Neutrophil (primary cell): ENCODE results near the gene GOT2.
"Not testable (repeated sequence)": the region's sequence is repeated elsewhere in the genome, so short reads cannot be mapped to it uniquely, and the experiment has no call there.

ENCODE experiments used
- H3K27ac ChIP-seq: fragments of 200-600 bp; sonication (generic); 2 replicates; pipeline ENCODE4 v1.5.1; 2016; ENCODE audit warnings: mild to moderate bottlenecking, moderate library complexity
- H3K27me3 ChIP-seq: fragments of 200-600 bp; sonication (generic); 2 replicates; pipeline ENCODE4 v1.6.0; 2016; ENCODE audit warnings: mild to moderate bottlenecking
- H3K36me3 ChIP-seq: fragments of 200-600 bp; sonication (generic); 2 replicates; pipeline ENCODE4 v1.5.1; 2017
- H3K4me1 ChIP-seq, 2 experiments: fragments of 200-600 bp in 1 of 2; sonication (generic) in 1 of 2; 1 replicate in 1 of 2; 2 replicates in 1 of 2; pipeline versions ENCODE4 v1.5.1 to v1.6.1; 2013 to 2016; ENCODE audit warnings: low read depth in 1 of 2, low read length in 1 of 2, mild to moderate bottlenecking in 1 of 2, moderate library complexity in 1 of 2; ENCODE audit not compliant: control insufficient read depth in 1 of 2, insufficient read depth in 1 of 2
- H3K4me3 ChIP-seq, 2 experiments: fragments of 200-600 bp in 1 of 2; sonication (generic) in 1 of 2; 1 replicate in 1 of 2; 2 replicates in 1 of 2; pipeline ENCODE4 v1.5.1; 2013 to 2016; ENCODE audit warnings: low read depth in 1 of 2, low read length in 1 of 2, mild to moderate bottlenecking in 1 of 2, moderate library complexity in 1 of 2
- H3K9me3 ChIP-seq: fragments of 200-600 bp; sonication (generic); 2 replicates; pipeline ENCODE4 v1.5.1; 2016
- CTCF ChIP-seq: fragments of 200-600 bp; sonication (generic); IDR thresholded peaks from 2 replicates; pipeline ENCODE4 v1.5.1; 2016; ENCODE audit warnings: antibody characterized with exemption

Gene GOT2

DNA sequence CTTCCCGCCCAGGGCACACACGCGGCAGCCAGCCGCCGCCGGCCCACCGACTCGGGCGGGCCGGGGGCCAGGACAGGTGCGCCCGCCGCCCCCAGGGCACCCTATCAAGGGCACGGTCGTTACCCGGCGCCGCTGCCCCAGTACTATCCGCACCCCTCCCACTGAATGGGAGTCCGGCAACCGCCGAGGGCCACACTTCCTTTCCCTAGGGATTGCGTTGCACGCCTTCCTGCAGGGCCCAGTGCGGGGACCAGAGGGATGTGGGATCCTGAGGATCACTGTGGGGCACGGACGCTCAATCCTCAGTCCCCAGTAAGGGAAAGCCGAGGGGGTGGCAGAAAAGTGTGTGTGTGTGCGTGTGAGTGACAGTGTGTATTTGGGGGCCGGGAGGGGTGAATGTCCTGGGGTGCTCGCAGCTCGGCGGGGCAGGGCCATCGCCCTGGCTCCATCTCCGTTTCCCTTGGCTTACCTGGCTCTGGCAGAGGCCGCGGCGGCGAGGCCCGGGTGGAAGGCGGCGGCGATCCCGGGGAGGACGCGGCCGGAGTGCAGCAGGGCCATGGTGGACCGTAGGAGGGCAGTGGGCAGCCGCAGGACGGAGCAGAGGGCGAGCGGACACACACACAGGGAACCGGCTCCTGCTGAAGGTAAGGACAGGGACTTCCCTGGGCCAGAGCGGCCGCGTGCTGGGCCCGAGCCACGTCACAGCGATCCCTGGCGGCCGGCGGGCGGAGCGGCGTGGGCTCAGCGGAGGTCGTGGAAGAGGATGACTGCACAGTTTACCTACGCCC is at the start of gene GOT2:
Gene GOT2 (minus strand): TSS at position 646 of the 788 bp plus-strand sequence. CDS start 88 bp downstream, at position 558.
- H3K4me1 ChIP-seq, result peaks cover 9 to 13% of the 10 kb centered on the region in 2 experiments
- peak within 1 kb of the TSS; percentile 69 to 78 for H3K4me3 ChIP-seq
- no peaks in the 10 kb centered on the region for H3K36me3 ChIP-seq
- H3K27ac ChIP-seq, result peak within 1 kb of the TSS; percentile 59
- H3K27me3 ChIP-seq, result peaks cover 9% of the 10 kb centered on the region
- no peaks in the 10 kb centered on the region for H3K9me3 ChIP-seq
- TF ChIP-seq CTCF, result peak; percentile 61

DNA sequence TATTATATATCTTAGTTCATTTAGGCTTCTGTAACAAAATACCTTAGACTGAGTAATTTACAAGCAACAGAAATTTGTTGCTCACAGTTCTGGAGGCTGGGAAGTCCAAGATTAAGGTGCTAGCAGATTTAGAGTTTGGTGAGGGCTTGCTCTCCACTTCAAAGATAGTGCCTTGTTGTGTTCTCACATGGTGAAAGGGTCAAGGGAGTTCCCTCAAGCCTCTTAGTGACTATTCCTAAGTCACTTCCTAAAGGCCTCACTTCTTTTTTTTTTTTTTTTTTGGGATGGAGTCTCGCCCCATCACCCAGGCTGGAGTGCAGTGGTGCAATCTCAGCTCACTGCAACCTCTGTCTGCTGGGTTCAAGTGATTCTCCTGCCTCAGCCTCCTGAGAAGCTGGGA is 45.2 kb upstream of the GOT2 start:
- not testable (repeated sequence) for H3K27me3 ChIP-seq, H3K4me3 ChIP-seq, H3K9me3 ChIP-seq, H3K4me1 ChIP-seq, H3K36me3 ChIP-seq, H3K27ac ChIP-seq

DNA sequence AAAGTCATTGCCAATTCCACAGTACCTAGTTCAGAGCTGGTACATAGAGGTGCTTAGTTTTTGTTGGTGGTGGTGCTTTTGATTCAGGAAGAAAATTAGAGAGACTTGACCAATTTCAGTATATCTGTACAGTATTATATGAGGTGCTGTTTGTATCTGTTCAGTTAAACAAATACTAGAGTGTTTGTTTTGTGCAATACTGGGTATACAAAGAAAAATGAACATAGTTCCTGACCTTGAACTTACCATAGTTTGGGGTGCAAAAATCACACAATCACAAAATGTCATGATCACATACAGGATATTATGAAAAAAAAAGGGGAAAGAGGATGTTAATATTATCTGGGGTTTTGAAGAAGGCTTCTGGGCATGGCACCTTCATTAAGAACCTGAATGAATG is 39.8 kb upstream of the GOT2 start:
- H3K36me3 ChIP-seq, result no peaks in the 10 kb centered on the region
- H3K4me3 ChIP-seq, result no peak overlapping the region
- H3K27me3 ChIP-seq, result no peaks in the 10 kb centered on the region
- TF ChIP-seq CTCF, result no peak
- H3K9me3 ChIP-seq, result no peaks in the 10 kb centered on the region
- no peak overlapping the region for H3K27ac ChIP-seq
- no peaks in the 10 kb centered on the region for H3K4me1 ChIP-seq

- no peak for TF ChIP-seq CTCF
- Histone ChIP-seq H3K4me1 (no peaks in the 10 kb centered on the region), H3K36me3 (no peaks in the 10 kb centered on the region), H3K9me3 (no peaks in the 10 kb centered on the region), H3K4me3 (no peak overlapping the region), H3K27ac (no peak overlapping the region), H3K27me3 (no peaks in the 10 kb centered on the region)
Measured at GRCh38 chr16:58768145-58768544, 34.0 kb upstream of the GOT2 start.

GRCh38 chr16:58767581-58767980 is 33.5 kb upstream of the GOT2 start:
- no peaks in the 10 kb centered on the region for H3K9me3 ChIP-seq
- TF ChIP-seq CTCF, result no peak
- no peaks in the 10 kb centered on the region for H3K27me3 ChIP-seq
- H3K4me1 ChIP-seq, result no peaks in the 10 kb centered on the region
- H3K27ac ChIP-seq, result no peak overlapping the region
- H3K4me3 ChIP-seq, result no peak overlapping the region
- no peaks in the 10 kb centered on the region for H3K36me3 ChIP-seq

- peaks cover 9 to 10% of the 10 kb centered on the region in 2 experiments for H3K4me1 ChIP-seq
- no peak for TF ChIP-seq CTCF
- no peak overlapping the region for H3K27ac ChIP-seq
- H3K27me3 ChIP-seq, result peaks cover 40% of the 10 kb centered on the region
- H3K36me3 ChIP-seq, result no peaks in the 10 kb centered on the region
- H3K4me3 ChIP-seq, result no peak overlapping the region
- no peaks in the 10 kb centered on the region for H3K9me3 ChIP-seq
Measured at GRCh38 chr16:58756650-58757332, 22.7 kb upstream of the GOT2 start.
